Transverse colon (tissue), 4 donors: ENCODE results near the gene DDX39B.

Source experiments
- CTCF ChIP-seq, 5 experiments: fragments of 200-600 bp in 3 of 5; fragments of 450-650 bp in 2 of 5; sonication (generic) in 3 of 5; IDR thresholded peaks; 1 replicate in 2 of 5; 2 replicates in 3 of 5; pipeline ENCODE4 v1.5.1; 2016 to 2017; ENCODE audit warnings: antibody characterized with exemption in 5 of 5, inconsistent platforms in 3 of 5, mild to moderate bottlenecking in 2 of 5, moderate library complexity in 1 of 5
- POLR2AphosphoS5 ChIP-seq, 3 donors: sonication (generic); formaldehyde crosslinking; IDR thresholded peaks; one replicate each; pipeline ENCODE4 v1.6.1; 2016; ENCODE audit warnings: antibody characterized with exemption in 3 of 3

DNA sequence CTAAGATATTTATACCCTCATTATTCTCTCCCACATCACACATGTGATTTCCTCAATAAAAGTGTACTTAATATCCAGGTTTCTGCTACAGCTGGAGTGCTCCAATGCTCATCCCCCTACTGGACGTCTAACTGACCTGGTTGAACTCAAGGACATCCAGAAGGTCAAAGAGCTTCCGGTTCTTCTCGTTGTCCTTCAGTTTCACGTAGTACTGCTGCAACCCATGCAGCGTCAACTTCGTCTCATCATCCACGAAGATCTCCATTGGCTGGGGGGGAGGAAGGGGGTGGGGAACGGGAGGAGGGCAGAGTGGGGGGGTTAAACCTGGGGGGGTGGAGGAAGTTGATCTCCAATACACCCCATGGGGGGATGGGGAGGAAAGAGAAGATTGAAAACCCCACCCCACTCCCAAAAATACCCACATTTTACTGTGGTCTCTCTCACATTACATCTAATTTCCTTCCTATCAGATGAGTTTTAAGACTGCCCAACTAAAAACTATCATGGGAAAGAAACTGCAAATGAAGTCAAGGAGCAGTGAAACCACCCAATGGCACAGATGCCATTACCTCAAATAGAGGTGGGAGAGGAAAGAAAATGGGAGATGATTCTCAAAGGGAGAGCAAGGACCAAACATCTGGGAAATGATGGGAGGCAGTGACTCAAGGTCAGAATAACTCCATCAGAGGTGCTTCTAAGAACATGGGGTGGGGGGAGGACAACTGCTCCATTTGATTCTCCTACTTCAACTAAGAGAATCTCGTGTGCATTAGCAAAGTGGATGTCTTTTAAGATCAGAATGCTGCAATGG is 9.0 kb downstream of the DDX39B start:
- TF ChIP-seq POLR2AphosphoS5 (IDR thresholded peaks at IDR 0.05): no peak
- TF ChIP-seq CTCF (IDR thresholded peaks at IDR 0.05): no peak
